GM18498 (cell line): ENCODE results near the gene HRH3.

Experiments
- ATAC-seq: cut with Tn5 transposase; IDR thresholded peaks from one replicate; pipeline ENCODE4 v1.9.1; 2021; ENCODE audit warnings: mild to moderate bottlenecking, moderate library complexity; ENCODE audit not compliant: unreplicated experiment

Gene HRH3

GRCh38 chr20:62244644-62245108 is 24.6 kb upstream of the HRH3 start:
- ATAC-seq = no peak

GRCh38 chr20:62243906-62244515 is 23.9 kb upstream of the HRH3 start:
- no peak for ATAC-seq

- no peak for ATAC-seq
These were observed 23.0 kb upstream of the HRH3 start for GRCh38 chr20:62243106-62243505.

- ATAC-seq = no peak
These were observed 22.1 kb upstream of the HRH3 start for GRCh38 chr20:62242176-62242575.

- ATAC-seq = no peak
These were observed 21.4 kb upstream of the HRH3 start for GRCh38 chr20:62241506-62241905.

- ATAC-seq = no peak
These were observed 20.1 kb upstream of the HRH3 start for GRCh38 chr20:62240020-62240685.

GRCh38 chr20:62239278-62239879 is 19.3 kb upstream of the HRH3 start:
- ATAC-seq = no peak

- ATAC-seq = peak; percentile 11
These were observed 18.6 kb upstream of the HRH3 start for GRCh38 chr20:62238569-62239277.

- ATAC-seq = peak; percentile 98
These were observed 17.9 kb upstream of the HRH3 start, which contains the start of gene OSBPL2 for GRCh38 chr20:62237801-62238568. Gene OSBPL2 (plus strand): TSS chr20:62238521. CDS start chr20:62256185, 17,664 bp downstream.

GRCh38 chr20:62237514-62237800 is 17.4 kb upstream of the HRH3 start:
- ATAC-seq = no peak

- no peak for ATAC-seq
These were observed 16.9 kb upstream of the HRH3 start for GRCh38 chr20:62236766-62237513.

GRCh38 chr20:62236200-62236599 is 16.1 kb upstream of the HRH3 start:
- no peak for ATAC-seq

- ATAC-seq = no peak
These were observed 15.7 kb upstream of the HRH3 start for GRCh38 chr20:62235777-62236157.

GRCh38 chr20:62235001-62235776 is 15.1 kb upstream of the HRH3 start:
- no peak for ATAC-seq

- ATAC-seq = no peak
These were observed 14.3 kb upstream of the HRH3 start for GRCh38 chr20:62234339-62234738.

- no peak for ATAC-seq
These were observed 13.6 kb upstream of the HRH3 start for GRCh38 chr20:62233684-62234083.

- no peak for ATAC-seq
These were observed 12.9 kb upstream of the HRH3 start for GRCh38 chr20:62232770-62233645.

GRCh38 chr20:62232194-62232593 is 12.1 kb upstream of the HRH3 start:
- ATAC-seq = no peak

- ATAC-seq = no peak
These were observed 11.2 kb upstream of the HRH3 start for GRCh38 chr20:62231292-62231691.
